Measurements from ENCODE around the gene WDR27. TPM values are rescaled to one million over a fixed set of nuclear protein-coding genes. Genes with fewer than 3 reads are reported as not detected.
"Not testable (repeated sequence)": the region's sequence is repeated elsewhere in the genome, so short reads cannot be mapped to it uniquely, and the experiment has no call there.

WDR27 gene
- total RNA-seq, 1 donor: 23.9 TPM

DNA sequence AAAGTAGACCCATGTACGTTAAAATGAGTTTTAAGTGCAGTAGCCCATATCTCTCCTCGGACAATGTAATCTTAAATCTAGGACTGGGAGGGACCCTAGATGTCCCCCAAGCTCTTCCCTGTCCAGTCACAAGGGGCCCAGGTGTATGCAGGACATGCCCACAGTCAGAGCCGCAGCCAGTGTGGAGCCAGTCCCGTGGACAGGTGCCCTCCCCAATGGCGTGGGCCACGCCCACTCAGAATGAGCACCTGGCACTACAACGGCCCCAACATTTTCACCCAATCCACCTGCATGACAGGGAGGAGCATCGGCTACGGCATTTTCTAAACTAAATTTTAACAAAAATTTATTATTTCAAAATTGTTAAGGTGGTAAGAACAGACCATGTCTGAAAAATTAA, 53.2 kb downstream of the WDR27 start:
- DNase-seq (ENCODE audit: insufficient read length, low spot score, missing footprints): no peak
- H2AFZ ChIP-seq (ENCODE audit: low read length): no peak overlapping the region
- TF ChIP-seq, protein P1, sequence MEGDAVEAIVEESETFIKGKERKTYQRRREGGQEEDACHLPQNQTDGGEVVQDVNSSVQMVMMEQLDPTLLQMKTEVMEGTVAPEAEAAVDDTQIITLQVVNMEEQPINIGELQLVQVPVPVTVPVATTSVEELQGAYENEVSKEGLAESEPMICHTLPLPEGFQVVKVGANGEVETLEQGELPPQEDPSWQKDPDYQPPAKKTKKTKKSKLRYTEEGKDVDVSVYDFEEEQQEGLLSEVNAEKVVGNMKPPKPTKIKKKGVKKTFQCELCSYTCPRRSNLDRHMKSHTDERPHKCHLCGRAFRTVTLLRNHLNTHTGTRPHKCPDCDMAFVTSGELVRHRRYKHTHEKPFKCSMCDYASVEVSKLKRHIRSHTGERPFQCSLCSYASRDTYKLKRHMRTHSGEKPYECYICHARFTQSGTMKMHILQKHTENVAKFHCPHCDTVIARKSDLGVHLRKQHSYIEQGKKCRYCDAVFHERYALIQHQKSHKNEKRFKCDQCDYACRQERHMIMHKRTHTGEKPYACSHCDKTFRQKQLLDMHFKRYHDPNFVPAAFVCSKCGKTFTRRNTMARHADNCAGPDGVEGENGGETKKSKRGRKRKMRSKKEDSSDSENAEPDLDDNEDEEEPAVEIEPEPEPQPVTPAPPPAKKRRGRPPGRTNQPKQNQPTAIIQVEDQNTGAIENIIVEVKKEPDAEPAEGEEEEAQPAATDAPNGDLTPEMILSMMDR (IDR thresholded peaks at IDR 0.05; ENCODE audit: extremely low read depth, low read depth, low read length): no peak

GRCh38 chr6:169648092-169648491, 53.7 kb downstream of the WDR27 start:
- TF ChIP-seq, protein P1 (IDR thresholded peaks at IDR 0.05; ENCODE audit: extremely low read depth, low read depth, low read length): no peak

More for the DNA sequence above, 53.2 kb downstream of the WDR27 start:
- peaks cover 13% of the 10 kb centered on the region for H3K36me3 ChIP-seq (ENCODE audit: insufficient read depth, low read length)
- H3K79me2 ChIP-seq (ENCODE audit: insufficient read depth, low read length): no peaks in the 10 kb centered on the region
- no peak overlapping the region for H3K27ac ChIP-seq (ENCODE audit: low read depth, low read length)
- H3K9me3 ChIP-seq (ENCODE audit: low read depth, low read length): no peaks in the 10 kb centered on the region
- H3K4me1 ChIP-seq (ENCODE audit: insufficient read depth, low read length): peaks cover 4% of the 10 kb centered on the region
- no peak overlapping the region for H3K4me2 ChIP-seq (ENCODE audit: insufficient read depth, low read length)
- no peak overlapping the region for H3K4me3 ChIP-seq (ENCODE audit: insufficient read depth, low read length)
- no peaks in the 10 kb centered on the region for H4K20me1 ChIP-seq (ENCODE audit: insufficient read depth, low read length)
- H3K27me3 ChIP-seq (ENCODE audit: insufficient read depth, low read length): no peaks in the 10 kb centered on the region

DNA sequence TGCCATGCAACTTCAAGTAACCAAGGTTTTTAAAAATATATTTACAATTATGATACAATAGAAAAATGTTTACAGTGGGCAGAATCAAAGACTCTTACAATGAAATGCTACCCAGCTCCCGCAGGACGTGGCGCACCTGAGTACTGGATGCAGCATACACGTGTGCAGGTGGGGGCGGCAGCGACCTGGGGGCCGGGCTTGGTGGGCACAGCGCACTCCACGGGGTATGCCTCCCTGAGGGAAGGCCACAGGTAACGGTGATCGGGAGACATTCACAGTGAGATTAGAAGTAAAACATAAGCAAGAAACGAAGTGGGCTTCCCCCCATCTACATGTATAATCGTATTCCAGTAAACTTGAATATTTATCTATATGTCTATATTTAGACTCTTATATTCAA, 54.2 kb downstream of the WDR27 start:
- no peaks in the 10 kb centered on the region for H3K4me1 ChIP-seq (ENCODE audit: insufficient read depth, low read length)
- no peaks in the 10 kb centered on the region for H3K27me3 ChIP-seq (ENCODE audit: insufficient read depth, low read length)
- H3K9me3 ChIP-seq (ENCODE audit: low read depth, low read length): no peaks in the 10 kb centered on the region
- H2AFZ ChIP-seq (ENCODE audit: low read length): no peak overlapping the region
- no peak overlapping the region for H3K4me2 ChIP-seq (ENCODE audit: insufficient read depth, low read length)
- no peaks in the 10 kb centered on the region for H3K79me2 ChIP-seq (ENCODE audit: insufficient read depth, low read length)
- DNase-seq (ENCODE audit: insufficient read length, low spot score, missing footprints): peak; percentile 22
- TF ChIP-seq, protein P1 (IDR thresholded peaks at IDR 0.05; ENCODE audit: extremely low read depth, low read depth, low read length): no peak
- H4K20me1 ChIP-seq (ENCODE audit: insufficient read depth, low read length): no peaks in the 10 kb centered on the region
- peaks cover 13% of the 10 kb centered on the region for H3K36me3 ChIP-seq (ENCODE audit: insufficient read depth, low read length)
- H3K27ac ChIP-seq (ENCODE audit: low read depth, low read length): no peak overlapping the region
- no peak overlapping the region for H3K4me3 ChIP-seq (ENCODE audit: insufficient read depth, low read length)

More at GRCh38 chr6:169648092-169648491, 53.7 kb downstream of the WDR27 start:
- H3K4me2 ChIP-seq (ENCODE audit: insufficient read depth, low read length): no peak overlapping the region
- no peaks in the 10 kb centered on the region for H3K4me1 ChIP-seq (ENCODE audit: insufficient read depth, low read length)
- no peak overlapping the region for H2AFZ ChIP-seq (ENCODE audit: low read length)
- no peak overlapping the region for H3K4me3 ChIP-seq (ENCODE audit: insufficient read depth, low read length)
- H3K27me3 ChIP-seq (ENCODE audit: insufficient read depth, low read length): no peaks in the 10 kb centered on the region
- H3K36me3 ChIP-seq (ENCODE audit: insufficient read depth, low read length): peaks cover 13% of the 10 kb centered on the region
- H4K20me1 ChIP-seq (ENCODE audit: insufficient read depth, low read length): no peaks in the 10 kb centered on the region
- no peak overlapping the region for H3K27ac ChIP-seq (ENCODE audit: low read depth, low read length)
- no peak for DNase-seq (ENCODE audit: insufficient read length, low spot score, missing footprints)
- H3K9me3 ChIP-seq (ENCODE audit: low read depth, low read length): no peaks in the 10 kb centered on the region
- no peaks in the 10 kb centered on the region for H3K79me2 ChIP-seq (ENCODE audit: insufficient read depth, low read length)

DNA sequence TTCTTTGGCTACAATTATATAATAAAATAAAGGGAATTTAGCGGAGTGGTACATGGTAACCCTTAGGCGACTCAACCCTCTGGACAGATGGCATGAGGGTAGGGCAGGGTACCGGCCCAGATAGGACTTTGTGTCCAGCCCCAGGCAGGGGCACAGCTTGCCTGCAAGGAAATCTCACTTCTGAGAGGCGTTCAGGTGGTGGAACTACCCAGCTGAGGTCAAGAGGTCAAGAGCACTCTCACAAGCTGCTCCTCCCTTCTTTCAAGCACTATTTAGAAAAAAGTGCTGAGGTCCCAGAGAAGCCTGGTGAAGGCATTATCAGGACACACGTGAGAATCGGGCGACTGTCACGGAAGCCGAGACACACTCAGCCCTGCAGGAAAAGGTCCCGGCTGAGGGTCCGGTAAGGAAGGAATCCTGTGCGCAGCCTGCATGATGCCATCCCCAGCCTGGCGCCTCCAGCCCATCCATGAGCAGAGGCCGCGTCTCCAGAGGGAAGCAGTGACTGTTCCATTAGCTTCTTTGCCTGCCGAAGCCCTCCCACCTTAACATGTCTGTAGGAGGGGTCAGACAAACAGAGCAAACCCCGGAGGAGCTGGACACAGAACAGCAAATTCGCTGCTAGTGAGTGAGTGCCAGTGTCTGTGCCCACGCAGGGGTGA, 54.8 kb downstream of the WDR27 start:
- TF ChIP-seq, protein P1 (IDR thresholded peaks at IDR 0.05; ENCODE audit: extremely low read depth, low read depth, low read length): no peak
- Histone ChIP-seq H3K4me1 (ENCODE audit: insufficient read depth, low read length) (no peaks in the 10 kb centered on the region), H3K27ac (ENCODE audit: low read depth, low read length) (no peak overlapping the region), H3K79me2 (ENCODE audit: insufficient read depth, low read length) (no peaks in the 10 kb centered on the region), H4K20me1 (ENCODE audit: insufficient read depth, low read length) (no peaks in the 10 kb centered on the region), H3K4me2 (ENCODE audit: insufficient read depth, low read length) (no peak overlapping the region), H2AFZ (ENCODE audit: low read length) (no peak overlapping the region), H3K4me3 (ENCODE audit: insufficient read depth, low read length) (no peak overlapping the region), H3K36me3 (ENCODE audit: insufficient read depth, low read length) (peaks cover 13% of the 10 kb centered on the region), H3K27me3 (ENCODE audit: insufficient read depth, low read length) (no peaks in the 10 kb centered on the region), H3K9me3 (ENCODE audit: low read depth, low read length) (no peaks in the 10 kb centered on the region)
- no peak for DNase-seq (ENCODE audit: insufficient read length, low spot score, missing footprints)

DNA sequence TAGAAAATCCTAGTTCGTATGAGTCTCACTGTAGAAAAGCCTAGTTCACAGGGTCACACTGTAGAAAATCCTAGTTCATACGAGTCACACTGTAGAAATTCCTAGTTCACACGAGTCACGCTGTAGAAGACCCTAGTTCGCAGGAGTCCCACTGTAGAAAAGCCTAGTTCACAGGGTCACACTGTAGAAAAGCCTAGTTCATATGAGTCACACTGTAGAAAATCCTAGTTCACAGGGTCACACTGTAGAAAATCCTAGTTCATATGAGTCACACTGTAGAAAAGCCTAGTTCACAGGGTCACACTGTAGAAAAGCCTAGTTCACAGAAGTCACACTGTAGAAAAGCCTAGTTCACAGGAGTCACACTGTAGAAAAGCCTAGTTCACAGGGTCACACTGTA, 56.4 kb downstream of the WDR27 start:
- H3K36me3 ChIP-seq (ENCODE audit: insufficient read depth, low read length); H4K20me1 ChIP-seq (ENCODE audit: insufficient read depth, low read length); DNase-seq (ENCODE audit: insufficient read length, low spot score, missing footprints); H3K4me1 ChIP-seq (ENCODE audit: insufficient read depth, low read length); H3K9me3 ChIP-seq (ENCODE audit: low read depth, low read length); H3K79me2 ChIP-seq (ENCODE audit: insufficient read depth, low read length); H3K4me2 ChIP-seq (ENCODE audit: insufficient read depth, low read length); H3K27me3 ChIP-seq (ENCODE audit: insufficient read depth, low read length); H2AFZ ChIP-seq (ENCODE audit: low read length); H3K4me3 ChIP-seq (ENCODE audit: insufficient read depth, low read length); H3K27ac ChIP-seq (ENCODE audit: low read depth, low read length): not testable (repeated sequence)

All from osteoblast (primary cell).